Retinal pigment epithelial cell (primary cell): ENCODE measurements around the gene CD200.

ENCODE experiments used
- DNase-seq: peaks from one replicate; pipeline ENCODE4 v3.0.0-alpha.2; 2010; ENCODE audit warnings: low read depth
- H3K4me3 ChIP-seq: 2 replicates; pipeline ENCODE4 v1.5.1; 2011; ENCODE audit warnings: mild to moderate bottlenecking, low read length, control low read depth, moderate library complexity
- CTCF ChIP-seq: conservative IDR thresholded peaks from 2 replicates; pipeline ENCODE4 v1.5.1; 2011; ENCODE audit warnings: low read depth, low read length, control low read depth, inconsistent platforms

CD200 gene

GRCh38 chr3:112372396-112372795, 39.4 kb downstream of the CD200 start:
- DNase-seq, result no peak
- no peak for TF ChIP-seq CTCF
- no peak overlapping the region for H3K4me3 ChIP-seq

GRCh38 chr3:112373476-112373875, 40.5 kb downstream of the CD200 start:
- TF ChIP-seq CTCF, result no peak
- DNase-seq, result no peak
- H3K4me3 ChIP-seq, result no peak overlapping the region

GRCh38 chr3:112373924-112374323, 41.0 kb downstream of the CD200 start:
- H3K4me3 ChIP-seq, result no peak overlapping the region
- TF ChIP-seq CTCF, result no peak
- no peak for DNase-seq

- H3K4me3 ChIP-seq, result no peak overlapping the region
Observed at GRCh38 chr3:112374333-112374734, 41.4 kb downstream of the CD200 start.

GRCh38 chr3:112375117-112375516, 42.2 kb downstream of the CD200 start:
- no peak for TF ChIP-seq CTCF
- H3K4me3 ChIP-seq, result no peak overlapping the region
- no peak for DNase-seq

More at GRCh38 chr3:112374333-112374734, 41.4 kb downstream of the CD200 start:
- no peak for DNase-seq
- TF ChIP-seq CTCF, result no peak

GRCh38 chr3:112376241-112376911, 43.4 kb downstream of the CD200 start:
- no peak for TF ChIP-seq CTCF
- no peak for DNase-seq
- no peak overlapping the region for H3K4me3 ChIP-seq

- no peak for TF ChIP-seq CTCF
- DNase-seq, result peak; percentile 39
- H3K4me3 ChIP-seq, result no peak overlapping the region
Observed at GRCh38 chr3:112376992-112377391, 44.0 kb downstream of the CD200 start.
